Left ventricle myocardium inferior (tissue), 1 donor: ENCODE data around the gene DIP2B. TPM values are rescaled to one million over a fixed set of nuclear protein-coding genes. Genes with fewer than 3 reads are reported as not detected.

Source experiments
- DNase-seq: peaks from one replicate; pipeline ENCODE4 v3.0.0-alpha.2; 2020
- H3K27ac ChIP-seq: fragments of 200-600 bp; replicated peaks from 2 replicates; pipeline ENCODE4 v1.8.0; 2021
- H3K27me3 ChIP-seq: fragments of 200-600 bp; 2 replicates; pipeline ENCODE4 v1.8.0; 2021; ENCODE audit warnings: low read depth
- H3K36me3 ChIP-seq: fragments of 200-600 bp; 2 replicates; pipeline ENCODE4 v1.8.0; 2021
- H3K4me1 ChIP-seq: fragments of 200-600 bp; 2 replicates; pipeline ENCODE4 v1.8.0; 2021
- H3K4me3 ChIP-seq: fragments of 200-600 bp; 2 replicates; pipeline ENCODE4 v1.8.0; 2021; ENCODE audit warnings: mild to moderate bottlenecking, moderate library complexity
- H3K9me3 ChIP-seq: fragments of 200-600 bp; replicated peaks from 2 replicates; pipeline ENCODE4 v1.8.0; 2021
- CTCF ChIP-seq: fragments of 200-600 bp; IDR thresholded peaks from 2 replicates; pipeline ENCODE4 v1.8.0; 2021; ENCODE audit warnings: antibody characterized with exemption, mild to moderate bottlenecking, borderline replicate concordance
- intact Hi-C: fragments of 100-400 bp; cut with micrococcal nuclease; formaldehyde crosslinking; loops from one replicate; pipeline ENCODE4 v1.11.0; 2022
- total RNA-seq: library from RNA; stranded (reverse); fragmentation: NEBNext Ultra II Directional; extraction: Animal tissue kit (Norgen Biotek cat#: 25700); gene quantifications from one replicate; pipeline ENCODE4 v1.2.1, GENCODE V29; 2021
- donor health status: DM: no; HTN: yes; CAD: no; lungs with severe emphysema.

The DIP2B gene
- total RNA-seq, 1 donor from 2014 or later = 13.2 TPM

DNA sequence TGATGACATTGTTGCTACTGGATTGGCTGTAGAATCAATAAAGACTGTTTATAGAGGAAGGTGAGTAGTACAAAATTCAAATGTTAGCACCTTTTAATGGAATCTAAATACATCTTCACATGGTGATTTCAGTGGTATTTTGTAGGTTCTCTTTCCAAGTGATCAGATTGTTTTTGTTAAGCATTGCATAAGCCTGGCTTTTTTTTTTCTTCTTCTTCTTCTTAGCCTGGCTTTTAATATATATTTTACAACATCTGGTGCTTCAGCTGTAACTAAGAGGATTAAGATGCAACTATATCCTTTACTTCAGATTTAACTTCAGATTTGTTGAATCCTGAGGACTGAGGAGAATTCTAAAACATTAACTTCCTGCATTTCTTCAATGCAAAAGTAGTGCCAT, 201.8 kb downstream of the DIP2B start:
- Histone ChIP-seq H3K36me3 (peaks cover 69% of the 10 kb centered on the region), H3K4me1 (peaks cover 25% of the 10 kb centered on the region), H3K27ac (no peak overlapping the region), H3K9me3 (no peaks in the 10 kb centered on the region), H3K4me3 (no peak overlapping the region), H3K27me3 (no peaks in the 10 kb centered on the region)
- intact Hi-C loops = no loop called here
- DNase-seq = no peak
- no peak for TF ChIP-seq CTCF

DNA sequence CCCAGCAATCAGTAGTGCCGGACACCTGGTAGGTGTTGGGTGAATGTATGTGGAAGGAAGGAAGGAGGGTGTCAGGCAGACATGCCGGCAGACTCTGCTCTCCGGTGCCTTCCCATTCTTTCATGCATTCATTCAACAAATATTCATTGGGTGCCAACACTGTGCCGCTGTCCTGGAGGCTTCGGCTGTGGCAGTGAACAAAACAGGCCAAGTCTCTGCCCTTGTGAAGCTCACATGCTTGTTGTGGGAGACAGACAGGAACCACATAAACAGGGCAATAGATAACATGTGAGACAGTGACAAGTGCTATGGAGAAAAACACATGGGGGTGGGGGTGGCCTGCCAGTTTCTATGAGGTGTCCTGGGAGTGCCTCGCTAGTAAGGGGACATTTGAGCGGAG, 202.6 kb downstream of the DIP2B start:
- peaks cover 67% of the 10 kb centered on the region for H3K36me3 ChIP-seq
- H3K4me3 ChIP-seq = no peak overlapping the region
- no peak for TF ChIP-seq CTCF
- H3K27me3 ChIP-seq = no peaks in the 10 kb centered on the region
- DNase-seq = peak; percentile 16
- no peaks in the 10 kb centered on the region for H3K9me3 ChIP-seq
- peaks cover 28% of the 10 kb centered on the region for H3K4me1 ChIP-seq
- intact Hi-C loops = no loop called here
- peak overlapping the region; percentile 47 for H3K27ac ChIP-seq

GRCh38 chr12:50708631-50709030, 203.8 kb downstream of the DIP2B start:
- peaks cover 28% of the 10 kb centered on the region for H3K4me1 ChIP-seq
- no peak for DNase-seq
- no peak overlapping the region for H3K27ac ChIP-seq
- H3K9me3 ChIP-seq = no peaks in the 10 kb centered on the region
- H3K27me3 ChIP-seq = no peaks in the 10 kb centered on the region
- H3K4me3 ChIP-seq = no peak overlapping the region
- H3K36me3 ChIP-seq = peaks cover 68% of the 10 kb centered on the region
- intact Hi-C loops = no loop called here
- no peak for TF ChIP-seq CTCF

DNA sequence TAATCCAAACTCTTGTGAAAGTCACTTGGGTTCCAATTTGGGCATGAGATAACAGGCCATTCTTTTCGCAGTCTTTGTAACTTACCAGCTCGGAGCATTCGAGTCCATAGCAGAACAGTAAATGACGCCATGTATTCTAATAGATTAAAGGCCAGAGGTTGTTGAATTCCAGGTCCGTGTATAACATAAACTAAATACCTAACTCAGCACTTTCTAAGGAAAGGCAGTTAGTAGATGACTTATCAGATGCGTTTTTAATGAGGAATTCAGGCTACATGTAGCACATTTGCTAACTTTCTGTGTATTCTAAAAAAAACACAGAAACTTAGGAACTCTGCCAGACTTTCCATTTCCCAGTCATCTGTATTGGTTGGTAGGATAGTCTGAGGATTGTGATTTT, 206.3 kb downstream of the DIP2B start:
- intact Hi-C loops = no loop called here
- H3K9me3 ChIP-seq = no peaks in the 10 kb centered on the region
- peaks cover 69% of the 10 kb centered on the region for H3K36me3 ChIP-seq
- no peak overlapping the region for H3K27ac ChIP-seq
- no peak for DNase-seq
- TF ChIP-seq CTCF = no peak
- H3K4me3 ChIP-seq = no peak overlapping the region
- H3K27me3 ChIP-seq = no peaks in the 10 kb centered on the region
- peaks cover 28% of the 10 kb centered on the region for H3K4me1 ChIP-seq

GRCh38 chr12:50715174-50715573, 210.4 kb downstream of the DIP2B start:
- TF ChIP-seq CTCF = no peak
- Histone ChIP-seq H3K4me1 (peaks cover 6% of the 10 kb centered on the region), H3K27ac (no peak overlapping the region), H3K36me3 (peaks cover 73% of the 10 kb centered on the region), H3K4me3 (no peak overlapping the region), H3K9me3 (no peaks in the 10 kb centered on the region), H3K27me3 (no peaks in the 10 kb centered on the region)
- no peak for DNase-seq
- intact Hi-C loops = no loop called here

- TF ChIP-seq CTCF = no peak
- no peak for DNase-seq
- Histone ChIP-seq H3K4me3 (no peak overlapping the region), H3K27ac (no peak overlapping the region), H3K9me3 (no peaks in the 10 kb centered on the region), H3K4me1 (peaks cover 5% of the 10 kb centered on the region), H3K27me3 (no peaks in the 10 kb centered on the region), H3K36me3 (peaks cover 91% of the 10 kb centered on the region)
- intact Hi-C loops = no loop called here
Measured at GRCh38 chr12:50718760-50719159, 214.0 kb downstream of the DIP2B start.
